NB4 (cell line): ENCODE results near the gene TREML1.

Experiments
- DNase-seq: peaks from one replicate; pipeline ENCODE4 v3.0.0; 2010; ENCODE audit warnings: low read depth
- H3K4me3 ChIP-seq: one replicate; pipeline ENCODE4 v1.5.1; 2011; ENCODE audit warnings: mild to moderate bottlenecking, low read depth, low read length, moderate library complexity
- CTCF ChIP-seq: IDR thresholded peaks from one replicate; pipeline ENCODE4 v1.5.1; 2012; ENCODE audit warnings: low read depth, low read length
- MAX ChIP-seq: IDR thresholded peaks from 2 replicates; pipeline ENCODE4 v1.6.1; 2011; ENCODE audit warnings: low read depth, low read length
- MYC ChIP-seq: IDR thresholded peaks from 2 replicates; pipeline ENCODE4 v1.6.1; 2011; ENCODE audit warnings: low read depth, low read length
- POLR2A ChIP-seq: IDR thresholded peaks from 2 replicates; pipeline ENCODE4 v1.6.1; 2011; ENCODE audit warnings: mild to moderate bottlenecking; ENCODE audit not compliant: insufficient read length; ENCODE audit errors: extremely low read depth

TREML1 gene

GRCh38 chr6:41153992-41154625 is at the start of gene TREML1:
Gene TREML1 (minus strand): TSS chr6:41154347. CDS start chr6:41154288, 59 bp downstream.
- no peak for TF ChIP-seq POLR2A
- TF ChIP-seq MAX = no peak
- no peak for TF ChIP-seq CTCF
- TF ChIP-seq MYC = no peak
- no peak for DNase-seq
- no peak within 1 kb of the TSS for H3K4me3 ChIP-seq

GRCh38 chr6:41201764-41202173 is 47.6 kb upstream of the TREML1 start:
- no peak for TF ChIP-seq MAX
- TF ChIP-seq MYC = no peak
- no peak for TF ChIP-seq CTCF
- no peak for TF ChIP-seq POLR2A
- no peak overlapping the region for H3K4me3 ChIP-seq
- peak; percentile 30 for DNase-seq

- peak within 1 kb of the TSS; percentile 48 for H3K4me3 ChIP-seq
- DNase-seq = peak; percentile 84
- TF ChIP-seq MAX (no peak), CTCF (no peak), POLR2A (no peak), MYC (no peak)
These were observed 47.0 kb upstream of the TREML1 start, which contains the start of gene TREML2 for GRCh38 chr6:41200901-41201763. Gene TREML2 (minus strand): TSS chr6:41201149. CDS start chr6:41201008, 141 bp downstream.

- no peak for TF ChIP-seq POLR2A
- peak; percentile 34; the same call in 1 of the 2 replicates for TF ChIP-seq MAX
- DNase-seq = peak; percentile 94
- peak overlapping the region; percentile 48 for H3K4me3 ChIP-seq
These were observed 46.3 kb upstream of the TREML1 start for GRCh38 chr6:41200296-41200900.

GRCh38 chr6:41199552-41200246 is 45.6 kb upstream of the TREML1 start:
- peak overlapping the region; percentile 33 for H3K4me3 ChIP-seq
- TF ChIP-seq MAX = no peak
- no peak for TF ChIP-seq MYC
- no peak for TF ChIP-seq CTCF
- no peak for TF ChIP-seq POLR2A
- peak; percentile 53 for DNase-seq
